WI38 (cell line): ENCODE measurements around the gene NT5C3B.

Source experiments
- H3K4me3 ChIP-seq: 2 replicates; pipeline ENCODE4 v1.5.1; 2011; ENCODE audit warnings: low read depth, mild to moderate bottlenecking, control low read depth, low read length
- TF ChIP-seq, protein P1 (sequence below): IDR thresholded peaks from 2 replicates; pipeline ENCODE4 v1.5.1; 2012; ENCODE audit warnings: low read depth, mild to moderate bottlenecking, control low read depth, low read length

Gene NT5C3B

DNA sequence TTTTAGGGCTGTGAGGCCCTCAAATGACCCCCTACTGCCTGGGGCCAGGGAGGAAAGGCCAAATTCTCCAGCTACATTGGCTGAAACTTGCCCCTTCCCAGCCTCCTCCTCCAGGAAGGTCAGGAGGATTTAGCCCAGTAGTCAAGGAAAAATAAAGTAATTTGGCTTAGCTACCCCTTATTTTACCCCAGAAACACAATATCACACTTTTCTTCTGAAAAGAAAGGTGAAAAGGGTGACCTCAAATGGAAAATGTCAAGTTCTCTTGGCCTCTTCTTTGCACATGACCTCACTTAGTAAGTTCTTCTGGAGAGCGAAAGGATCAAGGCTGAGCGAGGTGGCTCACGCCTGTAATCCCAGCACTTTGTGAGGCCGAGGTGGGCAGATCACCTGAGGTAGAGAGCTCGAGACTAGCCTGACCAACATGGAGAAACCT, 41.5 kb downstream of the NT5C3B start:
- TF ChIP-seq, protein P1, sequence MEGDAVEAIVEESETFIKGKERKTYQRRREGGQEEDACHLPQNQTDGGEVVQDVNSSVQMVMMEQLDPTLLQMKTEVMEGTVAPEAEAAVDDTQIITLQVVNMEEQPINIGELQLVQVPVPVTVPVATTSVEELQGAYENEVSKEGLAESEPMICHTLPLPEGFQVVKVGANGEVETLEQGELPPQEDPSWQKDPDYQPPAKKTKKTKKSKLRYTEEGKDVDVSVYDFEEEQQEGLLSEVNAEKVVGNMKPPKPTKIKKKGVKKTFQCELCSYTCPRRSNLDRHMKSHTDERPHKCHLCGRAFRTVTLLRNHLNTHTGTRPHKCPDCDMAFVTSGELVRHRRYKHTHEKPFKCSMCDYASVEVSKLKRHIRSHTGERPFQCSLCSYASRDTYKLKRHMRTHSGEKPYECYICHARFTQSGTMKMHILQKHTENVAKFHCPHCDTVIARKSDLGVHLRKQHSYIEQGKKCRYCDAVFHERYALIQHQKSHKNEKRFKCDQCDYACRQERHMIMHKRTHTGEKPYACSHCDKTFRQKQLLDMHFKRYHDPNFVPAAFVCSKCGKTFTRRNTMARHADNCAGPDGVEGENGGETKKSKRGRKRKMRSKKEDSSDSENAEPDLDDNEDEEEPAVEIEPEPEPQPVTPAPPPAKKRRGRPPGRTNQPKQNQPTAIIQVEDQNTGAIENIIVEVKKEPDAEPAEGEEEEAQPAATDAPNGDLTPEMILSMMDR = no peak
- no peak overlapping the region for H3K4me3 ChIP-seq

DNA sequence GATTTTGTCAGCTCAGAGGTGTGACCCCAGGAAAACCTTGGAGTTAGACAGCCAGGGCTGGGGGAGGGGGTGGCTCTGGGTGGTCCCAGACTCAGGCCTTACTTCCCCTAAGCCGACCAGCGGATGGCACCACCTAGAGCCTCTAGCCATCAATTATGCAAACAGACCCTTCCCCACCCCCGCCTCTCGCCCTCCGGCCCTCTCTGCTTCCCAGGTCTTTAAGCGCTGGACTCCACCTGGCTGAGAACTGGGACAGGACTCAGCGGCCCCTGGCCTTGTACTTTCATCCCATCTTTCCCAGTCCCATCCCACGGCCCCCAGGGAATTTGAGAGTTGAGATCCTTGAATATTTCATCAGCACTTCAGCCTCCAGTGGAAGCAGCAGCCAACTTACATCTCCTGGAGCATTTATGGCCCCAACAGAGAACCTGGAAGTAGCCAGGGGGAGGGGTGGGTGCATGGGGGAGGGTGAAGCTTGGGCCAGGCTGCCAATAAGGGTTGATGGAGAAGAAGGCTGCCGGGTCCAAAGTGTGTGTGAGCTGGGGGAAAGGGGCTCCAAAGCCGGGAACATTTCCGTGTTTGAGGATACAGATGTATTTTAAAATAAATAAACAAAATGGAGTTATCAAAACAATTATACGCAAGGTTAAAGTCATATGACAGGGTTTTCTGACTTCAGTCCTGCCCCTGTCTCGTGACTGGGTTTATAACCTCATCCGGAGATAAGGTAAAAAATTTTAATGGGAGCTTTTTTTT, 42.1 kb downstream of the NT5C3B start:
- TF ChIP-seq, protein P1 = no peak
- no peak overlapping the region for H3K4me3 ChIP-seq

- TF ChIP-seq, protein P1 = no peak
- H3K4me3 ChIP-seq = no peak overlapping the region
Observed at GRCh38 chr17:41792845-41793783, 42.9 kb downstream of the NT5C3B start.

- H3K4me3 ChIP-seq = no peak overlapping the region
- TF ChIP-seq, protein P1 = no peak
Observed at GRCh38 chr17:41787021-41787418, 49.0 kb downstream of the NT5C3B start.

GRCh38 chr17:41786227-41787020, 49.6 kb downstream of the NT5C3B start, which contains the start of gene JUP:
TSS of gene JUP (minus strand) at chr17:41786711. CDS start at chr17:41771854, 14,857 bp downstream.
- peak within 1 kb of the TSS; percentile 61 for H3K4me3 ChIP-seq
- TF ChIP-seq, protein P1 = peak; percentile 15; the same call in 1 of the 2 replicates

GRCh38 chr17:41785859-41786226, 50.2 kb downstream of the NT5C3B start:
- TF ChIP-seq, protein P1 = no peak
- peak overlapping the region; percentile 61 for H3K4me3 ChIP-seq
